OCI-LY1 (cell line): ENCODE data around the gene EN2.

Source experiments
- H2AFZ ChIP-seq: fragments of 200-600 bp; sonication (generic), shearing (Covaris generic); 2 replicates; pipeline ENCODE4 v1.6.0; 2014; ENCODE audit warnings: antibody characterized with exemption, mild to moderate bottlenecking, low read length
- H3F3A ChIP-seq: fragments of 200-600 bp; sonication (generic), shearing (Covaris generic); 2 replicates; pipeline ENCODE4 v1.6.0; 2014; ENCODE audit warnings: mild to moderate bottlenecking, antibody characterized with exemption, low read length, moderate library complexity; ENCODE audit not compliant: insufficient read depth
- H3K27ac ChIP-seq: fragments of 200-600 bp; sonication (generic); 2 replicates; pipeline ENCODE4 v1.5.1; 2014; ENCODE audit warnings: low read length, mixed run types, mild to moderate bottlenecking, low read depth; ENCODE audit not compliant: poor library complexity, severe bottlenecking
- H3K27me3 ChIP-seq: fragments of 200-600 bp; sonication (generic); 2 replicates; pipeline ENCODE4 v1.6.0; 2014; ENCODE audit warnings: antibody characterized with exemption, mild to moderate bottlenecking, low read length, moderate library complexity; ENCODE audit not compliant: insufficient read depth
- H3K36me3 ChIP-seq: fragments of 200-600 bp; sonication (generic); 2 replicates; pipeline ENCODE4 v1.6.1; 2014; ENCODE audit warnings: mild to moderate bottlenecking, antibody characterized with exemption, low read length, moderate library complexity, mixed read lengths; ENCODE audit not compliant: insufficient read depth
- H3K4me1 ChIP-seq: fragments of 200-600 bp; sonication (generic); 2 replicates; pipeline ENCODE4 v1.5.1; 2014; ENCODE audit warnings: mild to moderate bottlenecking, low read length, moderate library complexity; ENCODE audit not compliant: insufficient read depth, severe bottlenecking
- H3K4me2 ChIP-seq: fragments of 200-600 bp; sonication (generic), shearing (Covaris generic); 2 replicates; pipeline ENCODE4 v1.6.1; 2014; ENCODE audit warnings: low read length
- H3K4me3 ChIP-seq: fragments of 200-600 bp; sonication (generic); 2 replicates; pipeline ENCODE4 v1.5.1; 2014; ENCODE audit warnings: low read length, low read depth, mild to moderate bottlenecking, mixed read lengths; ENCODE audit not compliant: poor library complexity, severe bottlenecking
- H3K79me2 ChIP-seq: fragments of 200-600 bp; shearing (Covaris generic); 2 replicates; pipeline ENCODE4 v1.6.1; 2016; ENCODE audit warnings: mixed run types, low read length, mixed read lengths; ENCODE audit not compliant: insufficient read depth
- H3K9ac ChIP-seq: fragments of 200-600 bp; sonication (generic), shearing (Covaris generic); 2 replicates; pipeline ENCODE4 v1.6.1; 2014; ENCODE audit warnings: mild to moderate bottlenecking, low read length, mixed read lengths
- H3K9me2 ChIP-seq: fragments of 200-600 bp; sonication (generic), shearing (Covaris generic); 2 replicates; pipeline ENCODE4 v1.6.1; 2014; ENCODE audit warnings: low read depth, mild to moderate bottlenecking, low read length, mixed read lengths
- H3K9me3 ChIP-seq: fragments of 200-600 bp; shearing (Covaris generic); 2 replicates; pipeline ENCODE4 v1.6.1; 2014; ENCODE audit warnings: low read length, mixed read lengths
- H4K20me1 ChIP-seq: fragments of 200-600 bp; sonication (generic), shearing (Covaris generic); 2 replicates; pipeline ENCODE4 v1.6.0; 2016; ENCODE audit warnings: mild to moderate bottlenecking, low read length; ENCODE audit not compliant: insufficient read depth
- CTCF ChIP-seq: fragments of 200-600 bp; sonication (generic), shearing (Covaris generic); IDR thresholded peaks from 2 replicates; pipeline ENCODE4 v1.5.1; 2017; ENCODE audit warnings: mild to moderate bottlenecking, antibody characterized with exemption, low read length, moderate library complexity, mixed read lengths
- EZH2 ChIP-seq: fragments of 200-600 bp; sonication (generic), shearing (Covaris generic); IDR thresholded peaks from 2 replicates; pipeline ENCODE4 v1.8.0; 2017; ENCODE audit warnings: borderline replicate concordance, mixed run types, mild to moderate bottlenecking, antibody characterized with exemption, low read length, moderate library complexity, mixed read lengths

The EN2 gene

GRCh38 chr7:155418941-155419755 lies 38.8 kb upstream of the EN2 start:
- Histone ChIP-seq H3K4me2 (no peak overlapping the region), H3F3A (no peaks in the 10 kb centered on the region), H3K27me3 (no peaks in the 10 kb centered on the region; the same call in 1 of the 2 replicates), H3K79me2 (no peaks in the 10 kb centered on the region), H3K36me3 (no peaks in the 10 kb centered on the region), H3K9me3 (no peaks in the 10 kb centered on the region), H3K4me1 (no peaks in the 10 kb centered on the region), H3K9ac (no peak overlapping the region), H4K20me1 (no peaks in the 10 kb centered on the region), H2AFZ (no peak overlapping the region), H3K27ac (no peak overlapping the region), H3K9me2 (no peaks in the 10 kb centered on the region), H3K4me3 (no peak overlapping the region)
- TF ChIP-seq CTCF (no peak), EZH2 (no peak)

GRCh38 chr7:155420116-155420515 lies 37.8 kb upstream of the EN2 start:
- H3K27me3 ChIP-seq = no peaks in the 10 kb centered on the region; the same call in 1 of the 2 replicates
- H3K9me2 ChIP-seq = no peaks in the 10 kb centered on the region
- no peak overlapping the region for H2AFZ ChIP-seq
- no peaks in the 10 kb centered on the region for H4K20me1 ChIP-seq
- no peaks in the 10 kb centered on the region for H3K4me1 ChIP-seq
- H3K9me3 ChIP-seq = no peaks in the 10 kb centered on the region
- no peak for TF ChIP-seq EZH2
- TF ChIP-seq CTCF = no peak
- H3K4me3 ChIP-seq = no peak overlapping the region
- H3K36me3 ChIP-seq = no peaks in the 10 kb centered on the region
- H3K79me2 ChIP-seq = no peaks in the 10 kb centered on the region
- no peak overlapping the region for H3K27ac ChIP-seq
- H3K4me2 ChIP-seq = no peak overlapping the region
- H3K9ac ChIP-seq = no peak overlapping the region
- H3F3A ChIP-seq = no peaks in the 10 kb centered on the region

GRCh38 chr7:155422151-155422550 lies 35.8 kb upstream of the EN2 start:
- Histone ChIP-seq H2AFZ (no peak overlapping the region), H3K27ac (no peak overlapping the region), H3K4me1 (no peaks in the 10 kb centered on the region), H3K9me2 (no peaks in the 10 kb centered on the region), H3K4me3 (no peak overlapping the region), H3K9ac (no peak overlapping the region), H3K27me3 (no peaks in the 10 kb centered on the region; the same call in 1 of the 2 replicates), H3K36me3 (no peaks in the 10 kb centered on the region), H4K20me1 (no peaks in the 10 kb centered on the region), H3K79me2 (no peaks in the 10 kb centered on the region), H3K4me2 (no peak overlapping the region), H3K9me3 (no peaks in the 10 kb centered on the region), H3F3A (no peaks in the 10 kb centered on the region)
- TF ChIP-seq CTCF = no peak
- no peak for TF ChIP-seq EZH2
